ENCODE data around the gene SNPH.

- no peak for TF ChIP-seq SP1 (IDR thresholded peaks at IDR 0.05)
- TF ChIP-seq ELF4 (IDR thresholded peaks at IDR 0.05), result no peak
- TF ChIP-seq NFRKB (IDR thresholded peaks at IDR 0.05), result no peak
Measured at GRCh38 chr20:1330075-1330830, 64.2 kb downstream of the SNPH start.
